ENCODE measurements around the gene TMEM259.

Gene TMEM259

DNA sequence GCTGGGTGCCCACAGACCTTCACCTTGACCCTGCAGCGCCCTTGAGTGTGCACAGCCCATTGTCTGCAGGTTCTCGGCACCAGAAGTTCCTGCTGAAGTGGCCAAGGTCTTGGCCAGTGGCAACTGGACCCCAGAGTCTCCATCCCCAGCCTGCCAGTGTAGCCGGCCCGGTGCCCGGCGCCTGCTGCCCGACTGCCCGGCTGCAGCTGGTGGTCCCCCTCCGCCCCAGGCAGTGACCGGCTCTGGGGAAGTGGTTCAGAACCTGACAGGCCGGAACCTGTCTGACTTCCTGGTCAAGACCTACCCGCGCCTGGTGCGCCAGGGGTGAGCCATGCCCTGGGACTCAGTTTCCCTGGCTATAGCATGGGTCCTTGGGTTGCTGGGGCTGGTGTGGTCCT, 34.1 kb upstream of the TMEM259 start:
- no peak for DNase-seq

DNA sequence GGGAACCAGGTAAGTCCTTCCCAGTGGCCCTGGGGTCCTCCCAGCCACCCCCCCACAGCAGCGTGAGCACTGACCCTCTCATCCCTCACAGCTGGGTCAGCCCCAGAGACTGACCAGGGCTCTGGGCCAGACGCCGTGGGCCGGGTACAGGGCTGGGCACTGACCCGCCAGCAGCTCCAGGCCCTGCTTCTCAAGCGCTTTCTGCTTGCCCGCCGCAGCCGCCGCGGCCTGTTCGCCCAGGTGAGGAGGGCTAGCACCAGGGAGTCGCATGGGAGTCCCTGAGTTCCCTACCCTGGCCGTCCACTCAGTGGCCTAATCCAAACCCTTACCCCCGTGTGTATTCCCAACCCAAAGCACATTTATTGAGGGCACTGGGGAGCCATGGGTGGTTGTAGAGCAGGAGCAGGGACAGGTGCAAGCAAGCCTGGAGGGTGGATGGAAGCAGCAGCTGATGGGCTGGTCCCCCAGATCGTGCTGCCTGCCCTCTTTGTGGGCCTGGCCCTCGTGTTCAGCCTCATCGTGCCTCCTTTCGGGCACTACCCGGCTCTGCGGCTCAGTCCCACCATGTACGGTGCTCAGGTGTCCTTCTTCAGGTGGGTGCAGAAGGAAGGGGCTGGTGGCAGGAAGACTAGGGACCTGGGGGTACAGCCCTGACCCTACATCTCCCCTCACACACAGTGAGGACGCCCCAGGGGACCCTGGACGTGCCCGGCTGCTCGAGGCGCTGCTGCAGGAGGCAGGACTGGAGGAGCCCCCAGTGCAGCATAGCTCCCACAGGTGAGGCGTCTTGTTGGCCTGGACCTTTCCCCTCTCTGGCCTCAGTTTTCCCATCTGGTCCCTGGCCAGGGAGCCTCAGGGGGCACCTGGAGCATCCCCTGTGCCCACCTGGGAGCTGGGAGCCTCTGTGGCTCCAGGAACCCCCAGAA, 33.4 kb upstream of the TMEM259 start:
- DNase-seq: no peak

- DNase-seq: no peak
Measured at GRCh38 chr19:1053176-1054101, 32.5 kb upstream of the TMEM259 start.

GRCh38 chr19:1052349-1052975, 31.5 kb upstream of the TMEM259 start:
- DNase-seq: no peak

DNA sequence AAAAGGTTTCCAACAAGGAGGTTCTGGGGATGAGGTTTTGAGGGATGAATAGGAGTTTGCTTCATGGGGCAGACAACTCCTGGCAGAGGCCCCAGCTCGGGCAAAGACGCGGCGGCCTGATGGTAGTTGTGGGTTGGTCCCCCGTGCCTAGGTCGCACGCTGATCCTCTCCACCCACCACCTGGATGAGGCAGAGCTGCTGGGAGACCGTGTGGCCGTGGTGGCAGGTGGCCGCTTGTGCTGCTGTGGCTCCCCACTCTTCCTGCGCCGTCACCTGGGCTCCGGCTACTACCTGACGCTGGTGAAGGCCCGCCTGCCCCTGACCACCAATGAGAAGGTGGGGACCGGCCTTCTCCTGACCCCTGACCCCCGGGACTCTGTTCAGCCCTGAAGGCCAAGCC, 30.9 kb upstream of the TMEM259 start:
- DNase-seq: no peak

DNA sequence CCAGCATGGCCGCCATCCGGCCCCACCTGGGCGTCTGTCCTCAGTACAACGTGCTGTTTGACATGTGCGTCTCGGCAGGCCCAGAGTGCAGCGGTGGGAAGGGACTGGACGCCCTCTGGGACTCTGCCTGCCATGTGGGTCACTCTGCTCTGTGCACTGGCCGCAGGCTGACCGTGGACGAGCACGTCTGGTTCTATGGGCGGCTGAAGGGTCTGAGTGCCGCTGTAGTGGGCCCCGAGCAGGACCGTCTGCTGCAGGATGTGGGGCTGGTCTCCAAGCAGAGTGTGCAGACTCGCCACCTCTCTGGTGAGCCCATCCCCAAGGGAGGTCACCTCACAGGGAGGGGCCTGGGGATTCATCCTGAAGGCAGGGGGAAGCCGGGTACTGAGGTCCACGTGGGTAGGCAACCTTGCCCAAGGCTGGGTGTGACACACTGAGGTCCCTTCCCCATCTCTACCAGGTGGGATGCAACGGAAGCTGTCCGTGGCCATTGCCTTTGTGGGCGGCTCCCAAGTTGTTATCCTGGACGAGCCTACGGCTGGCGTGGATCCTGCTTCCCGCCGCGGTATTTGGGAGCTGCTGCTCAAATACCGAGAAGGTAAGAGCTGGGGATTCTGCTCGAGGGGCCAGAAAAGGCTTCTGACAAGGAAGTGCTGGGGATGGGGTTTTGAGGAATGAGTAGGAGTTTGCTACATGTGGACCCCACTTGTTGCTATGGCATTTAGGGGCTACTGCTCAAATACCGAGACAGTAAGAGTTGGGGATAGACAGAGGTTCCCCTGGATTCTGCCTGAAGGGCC, 30.3 kb upstream of the TMEM259 start:
- no peak for DNase-seq

GRCh38 chr19:1049800-1050199, 28.9 kb upstream of the TMEM259 start:
- no peak for DNase-seq

- no peak for DNase-seq
Measured at GRCh38 chr19:1049106-1049505, 28.2 kb upstream of the TMEM259 start.

GRCh38 chr19:1047696-1048147, 26.8 kb upstream of the TMEM259 start:
- no peak for DNase-seq

- no peak for DNase-seq
Measured at GRCh38 chr19:1046836-1047695, 26.1 kb upstream of the TMEM259 start.

DNA sequence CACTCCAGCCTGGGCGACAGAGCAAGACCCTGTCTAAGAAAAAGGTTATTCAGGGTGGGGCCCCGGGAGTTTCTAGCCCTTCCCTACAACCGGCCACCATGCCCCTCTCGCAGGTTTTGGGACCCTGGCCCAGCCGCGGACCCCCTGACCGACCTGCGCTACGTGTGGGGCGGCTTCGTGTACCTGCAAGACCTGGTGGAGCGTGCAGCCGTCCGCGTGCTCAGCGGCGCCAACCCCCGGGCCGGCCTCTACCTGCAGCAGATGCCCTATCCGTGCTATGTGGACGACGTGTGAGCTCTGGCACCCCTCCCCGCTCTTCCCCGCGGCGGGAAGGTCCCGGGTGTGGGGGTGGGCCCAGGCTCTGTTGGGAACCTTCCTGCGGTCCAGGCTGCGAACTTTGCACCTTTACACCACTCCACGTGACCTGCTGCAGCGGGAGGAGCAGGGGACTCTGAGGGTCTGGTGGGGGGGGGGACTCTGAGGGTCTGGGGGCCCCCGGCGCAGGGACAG, 25.2 kb upstream of the TMEM259 start:
- DNase-seq: no peak

GRCh38 chr19:1045247-1045603, 24.3 kb upstream of the TMEM259 start:
- peak; percentile 17 for DNase-seq

DNA sequence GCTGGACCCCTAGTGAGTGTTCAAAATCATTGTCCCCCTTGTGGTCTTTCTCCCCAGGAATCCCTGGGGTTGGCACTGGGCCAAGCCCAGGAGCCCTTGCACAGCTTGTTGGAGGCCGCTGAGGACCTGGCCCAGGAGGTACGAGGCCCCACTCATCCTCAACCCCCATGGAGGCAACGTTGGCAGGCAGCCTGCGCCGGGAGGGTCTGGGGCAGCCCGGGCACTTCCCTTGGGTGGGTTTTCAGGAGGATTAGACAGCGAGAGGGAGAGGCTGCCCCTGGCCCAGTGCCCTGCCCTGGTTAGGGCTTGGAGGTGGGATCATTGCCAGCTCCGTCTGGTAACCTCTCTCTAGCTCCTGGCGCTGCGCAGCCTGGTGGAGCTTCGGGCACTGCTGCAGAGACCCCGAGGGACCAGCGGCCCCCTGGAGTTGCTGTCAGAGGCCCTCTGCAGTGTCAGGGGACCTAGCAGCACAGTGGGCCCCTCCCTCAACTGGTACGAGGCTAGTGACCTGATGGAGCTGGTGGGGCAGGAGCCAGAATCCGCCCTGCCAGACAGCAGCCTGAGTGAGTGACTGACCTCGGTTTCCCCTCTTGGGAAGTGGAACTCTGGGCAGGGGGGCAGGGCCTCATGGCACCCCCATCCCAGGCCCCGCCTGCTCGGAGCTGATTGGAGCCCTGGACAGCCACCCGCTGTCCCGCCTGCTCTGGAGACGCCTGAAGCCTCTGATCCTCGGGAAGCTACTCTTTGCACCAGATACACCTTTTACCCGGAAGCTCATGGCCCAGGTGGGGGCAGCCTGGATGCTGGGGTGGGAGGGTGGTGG, 22.0 kb upstream of the TMEM259 start:
- no peak for DNase-seq

DNA sequence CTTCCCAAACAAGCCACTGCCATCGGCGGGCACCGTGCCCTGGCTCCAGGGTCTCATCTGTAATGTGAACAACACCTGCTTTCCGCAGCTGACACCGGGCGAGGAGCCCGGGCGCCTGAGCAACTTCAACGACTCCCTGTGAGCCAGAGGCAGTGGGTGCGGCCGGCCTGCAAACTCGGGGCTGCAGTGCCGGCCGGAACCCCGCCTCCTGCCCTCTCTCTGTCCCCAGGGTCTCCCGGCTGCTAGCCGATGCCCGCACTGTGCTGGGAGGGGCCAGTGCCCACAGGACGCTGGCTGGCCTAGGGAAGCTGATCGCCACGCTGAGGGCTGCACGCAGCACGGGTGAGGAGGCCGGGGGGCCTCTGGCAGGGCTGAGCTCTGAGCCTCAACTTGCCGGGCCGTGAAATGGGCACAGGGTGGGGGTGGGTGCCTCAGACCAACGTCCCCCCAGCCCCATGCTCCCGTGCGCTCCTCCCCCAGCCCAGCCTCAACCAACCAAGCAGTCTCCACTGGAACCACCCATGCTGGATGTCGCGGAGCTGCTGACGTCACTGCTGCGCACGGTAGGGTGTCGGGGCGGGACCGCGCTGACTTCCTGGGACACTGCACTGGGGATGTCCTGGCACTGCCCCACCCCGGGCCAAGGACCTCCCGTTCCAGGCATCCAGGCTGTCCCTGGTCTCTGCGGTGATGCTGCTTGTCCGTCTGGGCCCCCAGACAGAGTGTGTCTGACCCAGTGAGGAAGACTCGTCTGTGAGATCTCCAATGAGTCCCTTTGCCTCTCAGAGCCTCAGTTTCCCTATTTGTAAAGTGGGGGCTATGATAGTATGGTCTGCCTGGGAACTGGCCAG, 21.1 kb upstream of the TMEM259 start:
- no peak for DNase-seq

GRCh38 chr19:1041272-1041834, 20.4 kb upstream of the TMEM259 start:
- DNase-seq: no peak

DNA sequence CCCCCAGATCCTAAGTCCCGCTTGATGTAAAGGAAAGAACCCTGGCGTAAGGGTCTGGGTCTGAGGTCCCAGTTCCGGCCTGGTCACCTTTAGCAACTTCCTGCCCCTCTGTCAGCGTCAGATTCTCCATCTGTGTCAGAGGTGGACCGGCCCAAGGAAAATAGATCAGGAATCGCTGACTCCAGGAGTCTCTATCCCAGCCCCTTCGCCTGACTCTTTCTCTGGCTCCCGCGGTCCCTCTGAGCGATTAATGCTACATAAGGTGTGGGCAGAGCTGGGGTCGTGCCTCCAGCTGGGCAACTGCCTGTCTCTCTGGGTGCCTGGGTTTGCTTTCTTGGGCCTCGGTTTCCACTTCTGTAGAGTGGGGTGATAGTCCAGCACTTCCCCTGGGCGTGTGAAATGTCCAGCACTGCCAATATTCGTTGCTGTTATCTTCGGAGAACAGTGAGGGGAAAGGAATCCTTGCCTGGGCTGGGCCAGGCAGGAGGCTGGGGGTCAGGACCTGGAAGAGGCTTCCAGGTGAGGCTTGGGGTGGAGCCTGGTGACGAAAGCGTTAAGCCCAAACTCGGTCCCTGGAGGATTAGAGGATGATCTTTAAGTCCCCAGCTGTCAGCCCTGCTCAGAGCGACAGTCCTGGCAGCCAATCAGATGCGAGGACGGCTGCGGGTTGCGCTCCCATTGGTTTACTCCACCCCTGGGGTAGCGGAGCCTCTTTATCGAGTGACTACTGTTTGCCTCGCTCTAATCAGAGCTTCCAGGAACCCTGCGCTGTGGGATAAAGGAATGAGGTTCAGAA, 19.8 kb upstream of the TMEM259 start:
- peak; percentile 78 for DNase-seq

DNA sequence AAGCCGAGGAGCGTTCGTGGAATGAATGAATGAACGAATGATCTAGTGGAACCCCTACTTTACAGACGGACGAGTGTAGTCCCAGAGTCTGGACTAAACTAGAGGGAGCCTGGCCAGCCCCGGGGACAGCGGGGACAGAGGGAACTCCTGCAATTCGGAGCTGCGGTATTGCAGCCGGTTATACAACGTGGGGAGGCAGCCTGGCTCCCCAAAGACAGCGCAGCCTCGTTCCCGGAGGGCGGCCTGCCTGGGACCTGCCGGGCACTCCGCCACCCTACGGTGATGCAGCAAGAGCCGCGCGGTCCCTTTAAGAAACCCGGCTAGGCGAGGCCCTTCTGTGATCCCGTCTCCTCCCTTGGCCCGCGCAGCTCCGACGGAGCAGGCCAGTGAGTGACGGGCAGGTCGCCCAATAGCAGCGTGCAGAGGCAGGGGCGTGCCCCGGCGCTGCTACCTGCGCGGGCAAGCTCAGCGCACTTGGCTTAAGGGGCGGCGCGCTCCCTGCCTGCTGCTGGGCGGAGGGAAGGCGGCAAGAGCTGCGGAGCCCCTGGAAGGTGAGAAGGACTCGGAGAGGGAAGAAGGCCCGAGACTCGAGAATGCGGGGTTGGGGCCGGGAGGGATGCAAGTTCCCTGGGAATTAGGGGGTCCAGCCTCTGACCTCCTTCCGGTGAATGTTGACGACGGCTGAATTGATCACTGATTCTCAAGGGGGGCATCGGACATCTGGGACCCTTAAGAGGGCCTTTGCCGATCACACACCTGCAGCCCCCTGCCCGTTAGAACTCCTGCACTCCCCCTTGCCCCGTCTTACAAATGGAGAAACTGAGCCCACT, 18.9 kb upstream of the TMEM259 start, which contains the start of gene ABCA7:
ABCA7 (plus strand) TSS at position 462 of the 830 bp plus-strand sequence. CDS start 1,255 bp downstream, outside the sequence.
- DNase-seq: peak; percentile 98

Data from GDM1 (cell line).